Measurements from ENCODE around the gene NUBPL.
"Not testable (repeated sequence)": the region's sequence is repeated elsewhere in the genome, so short reads cannot be mapped to it uniquely, and the experiment has no call there.

NUBPL gene

DNA sequence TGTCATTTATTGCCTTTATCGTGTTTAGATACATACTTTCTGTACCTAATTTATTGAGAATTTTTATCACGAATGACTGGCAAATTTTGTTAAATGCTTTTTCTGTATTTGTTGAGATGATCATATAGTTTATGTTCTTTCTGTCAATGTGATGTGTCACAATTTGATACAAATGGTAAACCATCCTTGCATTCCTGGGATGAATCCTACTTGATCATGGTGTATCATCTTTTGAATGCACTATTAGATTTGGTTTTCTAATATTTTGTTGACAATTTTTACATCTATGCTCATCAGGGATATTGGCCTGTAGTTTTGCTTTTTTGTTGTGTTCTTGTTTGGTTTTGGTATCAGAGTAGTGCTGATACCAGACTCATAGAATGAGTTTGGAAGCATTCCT is 185.1 kb downstream of the NUBPL start:
- no peak for DNase-seq

GRCh38 chr14:31749275-31749674 is 188.1 kb downstream of the NUBPL start:
- DNase-seq: no peak

DNA sequence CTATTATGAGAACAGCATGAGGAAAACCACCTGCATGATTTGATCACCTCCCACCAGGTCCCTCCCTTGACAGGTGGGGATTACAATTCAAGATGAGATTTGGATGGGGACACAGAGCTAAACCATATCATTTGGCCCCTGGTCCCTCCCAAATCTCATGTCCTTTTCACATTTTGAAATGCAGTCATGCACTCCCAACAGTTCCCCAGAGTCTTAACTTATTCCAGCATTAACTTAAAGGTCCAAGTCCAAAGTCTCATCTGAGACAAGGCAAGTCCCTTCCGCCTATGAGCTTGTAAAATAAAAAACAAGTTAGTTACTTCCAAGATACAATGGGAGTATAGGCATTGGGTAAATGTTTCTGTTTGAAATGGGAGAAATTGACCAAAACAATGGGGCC is 189.8 kb downstream of the NUBPL start:
- DNase-seq: not testable (repeated sequence)

- no peak for DNase-seq
These were observed 191.9 kb downstream of the NUBPL start for GRCh38 chr14:31752867-31753661.

- DNase-seq: no peak
These were observed 197.7 kb downstream of the NUBPL start for GRCh38 chr14:31758941-31759340.

GRCh38 chr14:31760277-31760676 is 199.1 kb downstream of the NUBPL start:
- no peak for DNase-seq

GRCh38 chr14:31761325-31761724 is 200.1 kb downstream of the NUBPL start:
- DNase-seq: no peak

GRCh38 chr14:31763041-31763440 is 201.8 kb downstream of the NUBPL start:
- DNase-seq: no peak

- no peak for DNase-seq
These were observed 205.2 kb downstream of the NUBPL start for GRCh38 chr14:31766315-31766892.

GRCh38 chr14:31768355-31768754 is 207.2 kb downstream of the NUBPL start:
- DNase-seq: no peak

- DNase-seq: no peak
These were observed 209.1 kb downstream of the NUBPL start for GRCh38 chr14:31770271-31770670.

GRCh38 chr14:31774567-31774966 is 213.4 kb downstream of the NUBPL start:
- no peak for DNase-seq

- no peak for DNase-seq
These were observed 216.1 kb downstream of the NUBPL start for GRCh38 chr14:31777312-31777711.

GRCh38 chr14:31781578-31781977 is 220.4 kb downstream of the NUBPL start:
- DNase-seq: peak; percentile 5

DNA sequence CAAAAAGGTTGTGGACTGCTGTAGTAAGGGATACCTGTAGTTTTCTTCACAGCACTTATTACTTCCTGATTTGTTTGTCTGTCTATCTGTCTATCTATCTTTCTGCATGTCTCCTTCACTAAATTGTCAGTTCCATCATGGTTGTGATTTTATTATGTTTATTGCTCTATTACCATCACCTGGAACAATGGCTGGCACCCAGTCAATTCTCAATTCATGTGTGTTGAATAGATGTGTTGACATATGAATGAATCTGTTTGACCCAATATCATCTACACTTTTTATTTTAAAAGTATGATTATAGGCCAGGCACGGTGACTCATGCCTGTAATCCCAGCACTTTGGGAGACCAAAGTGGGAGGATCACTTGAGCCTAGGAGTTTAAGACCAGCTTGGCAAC is 224.4 kb downstream of the NUBPL start:
- no peak for DNase-seq

GRCh38 chr14:31787377-31787776 is 226.2 kb downstream of the NUBPL start:
- DNase-seq: no peak

DNA sequence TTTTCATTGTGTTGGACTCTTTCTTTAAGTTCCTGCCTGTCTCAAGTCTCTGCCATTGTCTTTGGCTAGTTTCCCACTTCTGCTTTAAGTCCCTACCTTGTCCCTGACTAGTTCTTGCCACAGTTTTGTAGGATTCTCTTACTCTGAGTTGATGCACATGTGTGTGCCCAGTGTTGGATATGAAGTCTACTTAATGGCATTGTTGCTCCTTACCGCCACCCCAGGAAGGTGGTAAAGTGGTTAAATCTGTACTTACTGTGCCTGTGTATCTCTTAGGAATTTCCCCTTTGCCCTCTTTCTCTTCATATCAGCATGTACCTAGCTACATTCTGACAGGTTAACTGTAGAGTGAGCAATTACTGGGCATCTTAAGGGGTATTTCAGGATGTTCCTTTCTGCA is 227.1 kb downstream of the NUBPL start:
- no peak for DNase-seq

GRCh38 chr14:31792726-31793125 is 231.5 kb downstream of the NUBPL start:
- no peak for DNase-seq

DNA sequence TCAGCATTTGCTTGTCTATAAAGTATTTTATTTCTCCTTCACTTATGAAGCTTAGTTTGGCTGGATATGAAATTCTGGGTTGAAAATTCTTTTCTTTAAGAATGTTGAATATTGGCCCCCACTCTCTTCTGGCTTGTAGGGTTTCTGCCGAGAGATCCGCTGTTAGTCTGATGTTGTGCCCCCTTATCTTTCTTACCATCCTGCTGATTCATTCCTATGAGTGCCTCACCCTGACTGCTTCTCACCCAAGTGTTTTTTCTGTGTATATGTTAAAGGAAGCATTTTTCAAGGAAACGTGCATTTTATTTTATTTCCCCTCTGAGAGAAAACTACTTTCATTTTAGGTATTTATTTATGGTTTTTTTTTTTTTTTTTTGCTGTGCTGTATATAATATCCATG is 236.7 kb downstream of the NUBPL start:
- not testable (repeated sequence) for DNase-seq

GRCh38 chr14:31802838-31803237 is 241.6 kb downstream of the NUBPL start:
- no peak for DNase-seq

DNA sequence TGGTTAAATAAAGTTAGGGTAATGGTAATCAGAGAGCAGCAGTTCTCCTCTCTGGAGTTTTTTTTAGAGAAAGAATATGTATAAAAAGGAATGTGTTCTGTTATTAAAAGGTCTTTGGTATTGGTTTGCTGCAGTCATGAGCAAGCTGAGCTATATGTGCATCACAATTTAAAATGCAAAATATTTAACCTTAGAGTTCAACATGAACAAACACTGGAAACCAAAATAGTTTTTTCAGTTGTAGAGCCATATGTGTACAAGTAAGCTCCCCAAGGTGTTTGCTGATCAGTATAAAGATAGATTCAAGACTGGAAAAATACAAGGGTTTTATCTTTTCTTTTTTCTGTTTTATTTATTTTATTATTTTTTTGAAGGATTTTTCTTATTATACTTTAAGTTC is 245.0 kb downstream of the NUBPL start:
- DNase-seq: no peak

- not testable (repeated sequence) for DNase-seq
These were observed 250.8 kb downstream of the NUBPL start for GRCh38 chr14:31811693-31812628.

- not testable (repeated sequence) for DNase-seq
These were observed 252.7 kb downstream of the NUBPL start for GRCh38 chr14:31813724-31814490.
